HCT116 (cell line): Measurements from ENCODE around the gene CEP41.

Experiments
- EZH2 ChIP-seq: fragments of 200-600 bp; sonication (generic); IDR thresholded peaks from 2 replicates; pipeline ENCODE4 v1.6.1; 2017; ENCODE audit warnings: antibody characterized with exemption, mixed run types
- JUND ChIP-seq: IDR thresholded peaks from 2 replicates; pipeline ENCODE4 v1.6.1; 2012
- SIN3A ChIP-seq: IDR thresholded peaks from 2 replicates; pipeline ENCODE4 v1.6.1; 2012; ENCODE audit warnings: low read depth
- TCF7L2 ChIP-seq: IDR thresholded peaks from 2 replicates; pipeline ENCODE4 v1.7.0; 2011; ENCODE audit warnings: borderline replicate concordance, inconsistent platforms; ENCODE audit not compliant: insufficient read depth, insufficient read length; ENCODE audit errors: extremely low read depth
- ZFX ChIP-seq: fragments of 450-650 bp; IDR thresholded peaks from 2 replicates; pipeline ENCODE4 v1.6.1; 2017
- TF ChIP-seq, protein P1 (sequence below), 3 experiments: fragments of 200-600 bp in 1 of 3; sonication (generic) in 1 of 3; IDR thresholded peaks in 2 of 3; conservative IDR thresholded peaks in 1 of 3; 2 replicates each; pipeline ENCODE4 v1.5.1; 2012 to 2017; ENCODE audit warnings: low read depth in 2 of 3, low read length in 2 of 3, antibody characterized with exemption in 1 of 3, borderline replicate concordance in 1 of 3, control low read depth in 1 of 3, mild to moderate bottlenecking in 1 of 3, mixed read lengths in 1 of 3, mixed run types in 1 of 3, moderate library complexity in 1 of 3; ENCODE audit not compliant: insufficient read depth in 1 of 3

DNA sequence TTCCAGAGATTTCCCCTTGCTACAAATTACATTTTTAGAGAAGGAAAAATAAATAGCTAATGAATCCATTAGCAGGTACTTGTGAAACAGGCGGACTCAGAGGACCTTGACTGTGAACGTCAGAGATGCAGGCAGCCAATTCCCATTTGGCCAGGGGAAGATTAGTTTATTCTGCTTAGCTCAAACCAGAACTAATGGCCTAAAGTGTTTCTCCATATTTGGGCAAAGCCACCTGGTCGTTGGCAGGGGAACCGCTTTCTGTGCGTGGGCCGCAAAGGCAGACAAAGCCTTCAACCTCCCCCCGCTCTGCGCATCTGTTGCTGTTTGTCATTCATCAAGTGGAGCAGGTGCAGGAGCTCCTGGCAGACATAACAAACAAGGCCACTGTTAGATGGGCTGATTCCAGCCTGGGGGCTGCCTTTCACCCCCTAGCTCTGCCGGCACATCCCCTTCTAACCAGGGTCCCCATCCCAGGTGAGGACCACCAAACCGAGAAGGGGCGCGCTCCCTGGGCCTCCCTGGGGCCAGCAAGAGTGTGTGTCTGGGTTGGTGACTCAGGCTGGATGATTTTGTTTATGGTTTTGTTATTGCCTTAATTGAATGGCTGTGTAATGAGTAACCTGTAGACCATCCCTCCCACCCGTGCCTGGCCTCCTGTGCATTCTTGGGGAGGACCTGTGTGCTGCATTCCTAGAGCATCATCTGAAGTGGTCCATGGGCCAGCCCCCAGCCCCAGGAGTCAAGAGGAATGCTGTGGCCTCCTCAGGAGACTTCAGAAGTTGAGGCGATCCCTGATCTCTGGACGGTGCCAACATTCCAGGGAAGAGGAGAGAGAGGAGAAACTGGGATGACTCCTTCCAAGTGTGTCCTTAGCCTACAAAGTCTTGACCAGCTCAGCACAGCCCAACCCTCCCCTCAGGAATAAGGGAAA is 75.0 kb downstream of the CEP41 start:
- TF ChIP-seq SIN3A (no peak), EZH2 (no peak), ZFX (no peak), JUND (peak; percentile 54; the same call in 1 of the 2 replicates), TCF7L2 (no peak)
- TF ChIP-seq, protein P1, sequence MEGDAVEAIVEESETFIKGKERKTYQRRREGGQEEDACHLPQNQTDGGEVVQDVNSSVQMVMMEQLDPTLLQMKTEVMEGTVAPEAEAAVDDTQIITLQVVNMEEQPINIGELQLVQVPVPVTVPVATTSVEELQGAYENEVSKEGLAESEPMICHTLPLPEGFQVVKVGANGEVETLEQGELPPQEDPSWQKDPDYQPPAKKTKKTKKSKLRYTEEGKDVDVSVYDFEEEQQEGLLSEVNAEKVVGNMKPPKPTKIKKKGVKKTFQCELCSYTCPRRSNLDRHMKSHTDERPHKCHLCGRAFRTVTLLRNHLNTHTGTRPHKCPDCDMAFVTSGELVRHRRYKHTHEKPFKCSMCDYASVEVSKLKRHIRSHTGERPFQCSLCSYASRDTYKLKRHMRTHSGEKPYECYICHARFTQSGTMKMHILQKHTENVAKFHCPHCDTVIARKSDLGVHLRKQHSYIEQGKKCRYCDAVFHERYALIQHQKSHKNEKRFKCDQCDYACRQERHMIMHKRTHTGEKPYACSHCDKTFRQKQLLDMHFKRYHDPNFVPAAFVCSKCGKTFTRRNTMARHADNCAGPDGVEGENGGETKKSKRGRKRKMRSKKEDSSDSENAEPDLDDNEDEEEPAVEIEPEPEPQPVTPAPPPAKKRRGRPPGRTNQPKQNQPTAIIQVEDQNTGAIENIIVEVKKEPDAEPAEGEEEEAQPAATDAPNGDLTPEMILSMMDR (IDR thresholded peaks at IDR 0.05 in 2 of 3, conservative IDR thresholded peaks at IDR 0.05 in 1 of 3; ENCODE audit: borderline replicate concordance in 1 of 3, insufficient read depth in 1 of 3, low read depth in 2 of 3, low read length in 2 of 3): no peak
